Measurements from ENCODE around the gene MCOLN1. TPM values are rescaled to one million over a fixed set of nuclear protein-coding genes. Genes with fewer than 3 reads are reported as not detected.
"Not testable (repeated sequence)": the region's sequence is repeated elsewhere in the genome, so short reads cannot be mapped to it uniquely, and the experiment has no call there.

The MCOLN1 gene
- total RNA-seq, 1 donor from 2014 or later, result 5.4 TPM

DNA sequence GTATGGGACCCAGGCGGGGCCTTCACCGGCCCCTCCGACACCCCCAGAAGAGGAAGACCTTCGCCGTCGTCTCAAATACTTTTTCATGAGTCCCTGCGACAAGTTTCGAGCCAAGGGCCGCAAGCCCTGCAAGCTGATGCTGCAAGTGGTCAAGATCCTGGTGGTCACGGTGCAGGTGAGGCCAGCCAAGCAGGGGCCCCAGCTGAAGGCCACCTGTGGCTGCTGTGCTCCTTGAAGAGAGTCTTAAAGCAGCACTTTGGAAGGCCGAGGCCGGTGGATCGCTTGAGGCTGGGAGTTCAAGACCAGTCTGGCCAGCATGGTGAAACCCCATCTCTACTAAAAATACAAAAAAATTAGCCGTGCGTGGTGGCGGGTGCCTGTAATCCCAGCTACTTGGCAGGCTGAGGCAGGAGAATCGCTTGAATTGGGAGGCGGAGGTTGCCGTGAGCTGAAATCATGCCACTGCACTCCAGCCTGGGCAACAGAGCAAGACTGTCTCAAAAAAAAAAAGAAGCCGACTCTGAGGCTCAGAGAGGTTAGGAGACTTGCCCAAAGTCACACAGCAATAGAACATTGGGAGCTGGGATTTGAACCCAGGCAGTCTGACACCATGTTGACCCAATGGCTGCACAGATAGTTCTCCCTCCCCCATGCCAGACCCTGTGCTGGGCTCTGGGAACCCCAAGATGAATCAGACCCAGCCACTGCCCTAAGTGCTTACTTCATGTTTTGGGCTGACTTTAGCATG, 2.7 kb downstream of the MCOLN1 start:
- DNase-seq (ENCODE audit: low read depth in 2 of 2), result no peak

DNA sequence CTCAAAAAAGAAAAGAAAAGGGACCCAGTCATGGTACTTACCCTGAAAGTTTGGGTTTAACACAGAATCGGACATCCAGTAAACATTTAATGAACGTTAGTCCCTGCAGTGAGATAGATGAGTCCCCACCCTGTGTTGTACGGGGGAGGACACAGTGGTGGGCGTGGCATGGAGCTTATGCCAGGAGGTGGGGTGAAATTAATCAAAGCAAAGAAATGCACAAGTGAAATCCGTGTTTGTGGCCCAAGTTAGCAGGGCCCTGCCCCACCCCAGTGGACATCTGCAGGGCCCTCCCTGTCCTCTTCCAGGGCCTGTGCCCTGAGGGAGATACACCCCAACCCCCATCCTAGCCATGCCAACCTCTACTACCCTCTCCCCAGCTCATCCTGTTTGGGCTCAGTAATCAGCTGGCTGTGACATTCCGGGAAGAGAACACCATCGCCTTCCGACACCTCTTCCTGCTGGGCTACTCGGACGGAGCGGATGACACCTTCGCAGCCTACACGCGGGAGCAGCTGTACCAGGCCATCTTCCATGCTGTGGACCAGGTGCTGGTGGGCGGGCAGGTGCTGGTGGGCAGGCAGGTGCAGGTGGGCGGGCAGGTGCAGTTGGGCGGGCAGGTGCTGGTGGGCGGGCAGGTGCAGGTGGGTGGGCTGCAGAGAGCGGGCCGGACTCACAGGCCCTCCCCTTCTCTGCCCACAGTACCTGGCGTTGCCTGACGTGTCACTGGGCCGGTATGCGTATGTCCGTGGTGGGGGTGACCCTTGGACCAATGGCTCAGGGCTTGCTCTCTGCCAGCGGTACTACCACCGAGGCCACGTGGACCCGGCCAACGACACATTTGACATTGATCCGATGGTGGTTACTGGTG, 3.9 kb downstream of the MCOLN1 start:
- no peak for DNase-seq (ENCODE audit: low read depth in 2 of 2)

DNA sequence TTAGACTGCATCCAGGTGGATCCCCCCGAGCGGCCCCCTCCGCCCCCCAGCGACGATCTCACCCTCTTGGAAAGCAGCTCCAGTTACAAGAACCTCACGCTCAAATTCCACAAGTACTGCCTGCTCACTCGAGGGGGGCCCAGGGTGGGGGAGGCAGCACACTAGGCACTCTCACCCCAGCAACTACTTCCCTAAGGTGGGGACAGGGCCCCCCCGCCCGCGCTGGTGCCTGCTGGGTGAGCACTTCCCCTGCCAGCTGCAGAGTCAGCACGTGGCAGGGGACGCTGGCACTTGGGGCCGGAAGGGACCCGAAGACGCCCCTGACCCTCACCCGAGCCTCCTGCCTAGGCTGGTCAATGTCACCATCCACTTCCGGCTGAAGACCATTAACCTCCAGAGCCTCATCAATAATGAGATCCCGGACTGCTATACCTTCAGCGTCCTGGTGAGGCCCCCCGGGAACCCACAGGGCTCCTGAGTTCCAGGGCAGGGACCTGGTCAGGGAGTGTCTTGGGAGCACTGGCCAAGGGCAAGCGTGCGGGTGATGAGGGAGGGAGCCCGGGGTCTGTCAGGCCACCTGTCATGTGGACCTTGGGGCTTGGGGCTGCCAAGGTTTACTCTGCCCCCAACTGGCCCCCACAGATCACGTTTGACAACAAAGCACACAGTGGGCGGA, 5.2 kb downstream of the MCOLN1 start:
- DNase-seq (ENCODE audit: low read depth in 2 of 2), result no peak

DNA sequence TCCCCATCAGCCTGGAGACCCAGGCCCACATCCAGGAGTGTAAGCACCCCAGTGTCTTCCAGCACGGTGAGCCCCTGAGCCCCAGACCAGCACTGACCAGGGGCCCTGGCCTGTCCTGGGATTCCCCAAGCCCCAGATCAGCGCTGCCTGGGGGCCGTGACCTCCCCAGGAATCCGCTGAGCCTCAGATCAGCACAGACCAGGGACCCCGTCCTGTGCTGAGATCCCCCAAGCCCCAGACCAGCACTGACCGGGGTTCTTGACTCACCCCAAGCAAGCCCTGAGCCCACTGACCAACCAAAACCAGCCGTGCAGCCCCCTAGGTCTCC, 5.7 kb downstream of the MCOLN1 start:
- no peak for DNase-seq (ENCODE audit: low read depth in 2 of 2)

DNA sequence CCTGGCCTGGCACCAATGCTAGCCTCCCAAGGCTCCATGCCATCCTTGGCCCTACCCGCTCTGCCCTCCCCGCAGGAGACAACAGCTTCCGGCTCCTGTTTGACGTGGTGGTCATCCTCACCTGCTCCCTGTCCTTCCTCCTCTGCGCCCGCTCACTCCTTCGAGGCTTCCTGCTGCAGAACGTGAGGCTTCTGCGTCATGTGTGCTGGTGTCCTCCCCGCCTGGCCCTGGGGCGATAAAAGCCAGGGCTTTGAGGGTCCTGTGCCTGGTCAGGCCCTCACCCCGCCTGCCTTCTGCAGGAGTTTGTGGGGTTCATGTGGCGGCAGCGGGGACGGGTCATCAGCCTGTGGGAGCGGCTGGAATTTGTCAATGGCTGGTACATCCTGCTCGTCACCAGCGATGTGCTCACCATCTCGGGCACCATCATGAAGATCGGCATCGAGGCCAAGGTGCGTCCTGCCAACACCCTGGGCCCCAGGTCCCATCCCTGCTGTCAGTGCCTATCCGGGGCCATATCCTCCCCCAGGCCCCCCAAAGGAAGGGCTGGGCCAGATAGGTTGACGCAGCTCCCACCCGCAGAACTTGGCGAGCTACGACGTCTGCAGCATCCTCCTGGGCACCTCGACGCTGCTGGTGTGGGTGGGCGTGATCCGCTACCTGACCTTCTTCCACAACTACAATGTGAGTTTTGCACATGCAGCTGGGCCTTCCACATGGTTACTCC, 6.3 kb downstream of the MCOLN1 start:
- DNase-seq (ENCODE audit: low read depth in 2 of 2), result no peak

DNA sequence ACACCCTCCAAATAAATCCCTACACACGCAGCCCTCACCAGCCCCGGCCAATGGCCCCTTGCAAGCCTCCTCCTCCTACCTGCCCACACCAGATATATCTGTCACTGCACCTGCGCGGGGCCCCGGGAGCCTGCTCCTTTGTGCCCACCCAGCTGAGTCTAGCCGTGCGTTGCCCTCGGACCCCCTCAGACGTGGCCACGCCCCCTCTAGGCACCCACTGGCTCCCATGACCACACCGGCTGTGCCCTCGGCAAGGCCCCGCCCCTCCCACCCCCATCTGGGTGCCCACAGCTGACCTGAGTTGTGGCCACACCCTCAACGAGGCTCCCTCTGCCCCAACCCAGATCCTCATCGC, 6.8 kb downstream of the MCOLN1 start:
- no peak for DNase-seq (ENCODE audit: low read depth in 2 of 2)

DNA sequence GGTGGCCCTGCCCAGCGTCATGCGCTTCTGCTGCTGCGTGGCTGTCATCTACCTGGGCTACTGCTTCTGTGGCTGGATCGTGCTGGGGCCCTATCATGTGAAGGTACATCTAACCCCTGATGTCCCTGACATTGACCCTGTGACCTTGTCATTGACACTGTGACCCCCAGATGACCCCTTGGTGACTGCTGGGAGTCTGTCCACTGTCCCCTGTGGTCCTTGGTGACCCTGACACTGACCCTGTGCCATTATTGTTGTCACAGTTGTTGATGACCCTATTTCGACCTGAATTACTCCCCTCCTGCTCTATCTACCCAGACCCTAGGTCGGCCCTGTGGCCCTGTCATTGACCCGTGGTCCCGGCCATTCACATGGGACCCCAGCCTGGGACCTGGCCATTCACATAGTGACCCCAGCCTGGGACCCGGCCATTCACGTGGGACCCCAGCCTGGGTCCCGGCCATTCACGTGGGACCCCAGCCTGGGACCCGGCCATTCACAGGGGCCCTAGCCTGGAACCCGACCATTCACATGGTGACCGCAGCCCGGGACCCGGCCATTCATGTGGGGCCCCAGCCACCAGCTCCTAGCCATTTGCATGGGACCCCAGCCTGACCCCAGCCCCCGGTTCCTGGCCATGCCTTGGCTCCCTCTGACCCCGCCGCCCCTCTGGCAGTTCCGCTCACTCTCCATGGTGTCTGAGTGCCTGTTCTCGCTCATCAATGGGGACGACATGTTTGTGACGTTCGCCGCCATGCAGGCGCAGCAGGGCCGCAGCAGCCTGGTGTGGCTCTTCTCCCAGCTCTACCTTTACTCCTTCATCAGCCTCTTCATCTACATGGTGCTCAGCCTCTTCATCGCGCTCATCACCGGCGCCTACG, 7.4 kb downstream of the MCOLN1 start:
- no peak for DNase-seq (ENCODE audit: low read depth in 2 of 2)

DNA sequence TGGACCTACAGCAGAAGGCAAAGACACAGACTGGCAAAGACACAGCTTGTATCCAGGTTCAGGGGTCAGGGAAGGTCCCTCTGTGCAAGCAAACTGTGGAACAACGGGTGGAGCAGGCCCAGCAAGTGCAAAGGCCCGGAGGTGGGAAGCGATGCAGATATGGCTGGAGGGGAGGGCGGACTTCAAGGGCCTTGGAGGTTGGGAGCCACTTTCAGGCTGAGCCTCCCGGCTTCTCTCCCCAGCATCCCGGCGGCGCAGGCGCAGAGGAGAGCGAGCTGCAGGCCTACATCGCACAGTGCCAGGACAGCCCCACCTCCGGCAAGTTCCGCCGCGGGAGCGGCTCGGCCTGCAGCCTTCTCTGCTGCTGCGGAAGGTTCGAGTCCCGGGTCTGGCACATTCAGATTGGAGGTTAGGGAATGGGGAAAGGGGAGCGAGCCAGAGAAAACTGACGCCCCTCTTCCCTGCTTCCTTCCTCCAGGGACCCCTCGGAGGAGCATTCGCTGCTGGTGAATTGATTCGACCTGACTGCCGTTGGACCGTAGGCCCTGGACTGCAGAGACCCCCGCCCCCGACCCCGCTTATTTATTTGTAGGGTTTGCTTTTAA, 11.0 kb downstream of the MCOLN1 start:
- DNase-seq (ENCODE audit: low read depth in 2 of 2), result peak; percentile 58 to 79

DNA sequence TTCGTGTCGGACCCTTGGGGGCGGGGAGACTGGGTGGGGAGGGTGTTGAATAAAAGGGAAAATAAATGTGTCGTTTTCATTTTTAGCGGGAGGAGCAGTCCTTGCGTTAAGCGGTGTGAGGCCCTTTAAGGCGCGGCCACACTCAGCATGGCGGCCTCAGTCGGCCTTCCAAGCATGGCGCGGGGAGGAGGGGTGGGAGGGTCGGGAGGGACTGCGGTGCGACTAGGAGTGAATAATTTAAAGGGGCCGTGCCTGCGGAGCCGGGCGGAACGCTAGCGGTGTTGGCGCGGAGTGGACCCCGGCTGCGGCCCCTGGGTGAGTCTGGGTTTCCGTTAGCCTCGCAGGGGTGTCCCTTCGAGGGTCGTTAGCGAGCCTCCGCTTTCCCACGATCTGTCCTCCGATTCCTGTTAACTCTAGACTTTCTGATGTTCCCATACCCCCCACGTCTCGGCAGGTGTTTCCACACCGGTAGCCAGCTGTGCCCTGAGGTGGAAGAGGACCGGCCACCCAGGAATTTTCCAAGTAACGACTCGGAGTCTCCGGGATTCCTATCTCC, 11.6 kb downstream of the MCOLN1 start:
- peak; percentile 90 to 91 for DNase-seq (ENCODE audit: low read depth in 2 of 2)

DNA sequence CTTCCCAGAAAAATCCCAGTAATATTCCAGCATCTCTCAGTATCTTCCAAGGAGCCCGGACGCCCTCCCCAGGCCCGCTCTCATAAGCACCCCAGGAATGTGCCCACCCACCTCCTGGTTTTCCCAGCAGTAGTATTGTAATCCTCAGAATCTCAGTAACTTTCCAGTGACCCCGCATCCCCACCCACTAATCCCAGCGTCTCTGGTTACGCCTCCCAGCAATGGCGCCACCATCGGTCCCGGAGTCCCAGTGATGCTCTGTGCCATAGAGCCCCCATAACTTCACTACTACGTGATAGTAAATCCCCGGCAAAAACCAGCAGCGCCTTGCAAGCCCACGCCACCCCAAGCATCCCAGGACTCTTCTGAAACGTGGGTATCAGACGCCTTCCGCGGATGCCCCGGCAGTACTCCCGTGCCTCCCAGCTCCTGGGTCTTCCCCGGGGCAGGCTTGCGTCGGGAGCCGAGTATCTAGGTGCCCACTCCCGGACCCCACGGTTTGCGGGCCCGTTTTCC, 12.2 kb downstream of the MCOLN1 start:
- DNase-seq (ENCODE audit: low read depth in 2 of 2), result peak; percentile 84 to 86

DNA sequence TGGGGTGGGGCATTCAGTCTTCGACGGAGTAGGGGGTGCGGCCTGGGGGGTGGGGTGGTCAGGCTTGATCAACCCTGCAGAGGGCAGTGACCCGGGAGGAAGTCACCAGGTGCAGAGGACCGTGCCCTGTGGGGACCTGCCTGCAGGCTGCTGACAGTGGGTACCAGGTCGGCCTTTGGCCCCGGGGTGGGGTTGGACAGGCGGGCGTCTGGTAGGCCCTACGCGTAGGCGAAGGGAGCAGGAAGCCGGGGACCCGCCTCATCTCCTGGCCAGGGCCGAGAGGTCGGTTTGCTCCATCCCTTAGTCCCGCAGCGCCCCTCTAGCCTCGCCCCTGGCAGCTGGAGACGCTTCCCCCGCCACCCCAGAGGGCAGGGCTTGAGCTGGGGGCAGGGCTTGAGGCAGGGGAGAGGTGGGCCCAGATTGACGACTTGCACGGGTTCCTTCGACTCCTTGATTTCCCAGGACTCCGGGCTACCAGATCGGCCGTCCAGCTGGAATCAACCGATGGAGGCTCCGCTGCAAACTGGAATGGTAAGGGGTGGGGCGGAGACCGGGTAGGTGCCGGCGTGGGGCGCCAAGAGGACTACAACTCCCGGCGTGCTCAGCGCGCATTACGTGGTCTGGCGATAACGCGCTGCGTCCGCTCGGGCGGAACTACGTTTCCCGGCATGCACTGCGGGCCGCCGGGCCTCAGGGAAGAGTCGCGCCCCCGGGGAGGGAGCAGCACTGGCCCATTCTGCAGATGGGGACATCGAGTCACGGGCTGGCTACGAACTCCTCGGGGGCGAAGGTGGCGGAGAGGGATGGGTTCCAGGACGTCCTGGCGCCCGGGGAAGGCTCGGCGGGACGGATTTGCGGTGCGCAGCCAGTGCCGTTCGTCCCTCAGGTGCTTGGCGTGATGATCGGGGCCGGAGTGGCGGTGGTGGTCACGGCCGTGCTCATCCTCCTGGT, 12.9 kb downstream of the MCOLN1 start, which contains the start of gene PNPLA6:
Gene PNPLA6, plus strand, starts transcription at position 671 of the 951 bp plus-strand sequence. Its CDS starts 72 bp downstream, at position 743.
- peak; percentile 96 to 98 for DNase-seq (ENCODE audit: low read depth in 2 of 2)

DNA sequence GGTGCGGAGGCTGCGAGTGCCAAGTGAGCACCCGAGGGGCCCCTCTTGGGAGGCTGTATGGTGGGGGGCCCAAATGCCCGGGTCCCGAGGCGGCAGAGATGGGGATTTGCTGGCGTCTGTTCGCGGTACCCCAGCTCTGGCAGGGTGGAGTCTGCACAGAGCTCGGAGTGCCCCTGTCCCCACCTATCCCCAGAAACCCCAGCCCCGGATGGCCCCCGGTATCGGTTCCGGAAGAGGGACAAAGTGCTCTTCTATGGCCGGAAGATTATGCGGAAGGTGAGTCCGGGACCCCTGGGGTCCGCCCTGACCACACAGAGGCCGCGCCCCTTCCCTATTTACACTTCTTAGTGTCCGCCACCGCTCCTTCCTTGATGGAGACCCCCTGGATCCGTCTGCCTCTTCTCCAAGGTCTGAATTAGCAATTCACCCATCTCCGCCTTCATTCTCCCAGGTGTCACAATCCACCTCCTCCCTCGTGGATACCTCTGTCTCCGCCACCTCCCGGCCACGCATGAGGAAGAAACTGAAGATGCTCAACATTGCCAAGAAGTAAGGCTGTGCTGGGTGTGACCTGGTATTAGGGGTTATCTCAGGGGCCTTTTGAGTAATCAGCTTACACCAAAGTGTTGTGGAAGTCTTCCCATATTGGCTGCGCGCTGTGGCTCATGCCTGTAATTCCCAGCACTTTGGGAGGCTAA, 13.7 kb downstream of the MCOLN1 start:
- DNase-seq (ENCODE audit: low read depth in 2 of 2), result no peak

DNA sequence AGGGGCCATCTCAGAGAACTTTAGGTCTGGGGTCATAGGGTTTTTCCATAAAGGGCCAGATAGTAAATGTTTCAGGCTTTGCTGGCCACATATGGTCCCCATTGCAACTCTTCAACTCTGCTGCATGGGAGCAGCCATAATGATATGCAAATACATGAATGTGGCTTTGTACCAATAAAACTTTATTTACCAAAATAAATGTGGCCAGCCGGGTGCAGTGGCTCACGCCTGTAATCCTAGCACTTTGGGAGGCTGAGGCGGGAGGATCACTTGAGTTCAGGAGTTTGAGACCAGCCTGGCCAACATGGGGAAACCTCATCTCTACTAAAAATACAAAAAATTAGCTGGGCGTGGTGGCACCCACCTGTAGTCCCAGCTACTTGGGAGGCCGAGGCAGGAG, 16.6 kb downstream of the MCOLN1 start:
- not testable (repeated sequence) for DNase-seq (ENCODE audit: low read depth in 2 of 2)

DNA sequence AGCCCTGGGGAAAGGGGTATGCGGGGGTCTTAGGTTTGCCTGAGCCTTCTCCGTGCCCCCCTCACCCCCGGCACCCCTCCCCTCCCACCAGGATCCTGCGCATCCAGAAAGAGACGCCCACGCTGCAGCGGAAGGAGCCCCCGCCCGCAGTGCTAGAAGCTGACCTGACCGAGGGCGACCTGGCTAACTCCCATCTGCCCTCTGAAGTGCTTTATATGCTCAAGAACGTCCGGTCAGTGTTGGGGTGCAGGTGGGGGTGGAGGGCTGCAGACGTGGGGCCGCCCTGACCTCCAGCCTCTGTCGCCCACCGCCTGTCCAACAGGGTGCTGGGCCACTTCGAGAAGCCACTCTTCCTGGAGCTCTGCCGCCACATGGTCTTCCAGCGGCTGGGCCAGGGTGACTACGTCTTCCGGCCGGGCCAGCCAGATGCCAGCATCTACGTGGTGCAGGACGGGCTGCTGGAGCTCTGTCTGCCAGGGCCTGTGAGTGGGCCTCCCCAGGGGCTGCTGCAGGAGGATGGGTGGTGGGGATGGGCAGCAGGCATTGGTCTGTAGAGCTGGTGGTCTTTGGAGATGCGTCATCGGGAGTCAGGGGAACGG, 17.5 kb downstream of the MCOLN1 start:
- DNase-seq (ENCODE audit: low read depth in 2 of 2), result no peak

DNA sequence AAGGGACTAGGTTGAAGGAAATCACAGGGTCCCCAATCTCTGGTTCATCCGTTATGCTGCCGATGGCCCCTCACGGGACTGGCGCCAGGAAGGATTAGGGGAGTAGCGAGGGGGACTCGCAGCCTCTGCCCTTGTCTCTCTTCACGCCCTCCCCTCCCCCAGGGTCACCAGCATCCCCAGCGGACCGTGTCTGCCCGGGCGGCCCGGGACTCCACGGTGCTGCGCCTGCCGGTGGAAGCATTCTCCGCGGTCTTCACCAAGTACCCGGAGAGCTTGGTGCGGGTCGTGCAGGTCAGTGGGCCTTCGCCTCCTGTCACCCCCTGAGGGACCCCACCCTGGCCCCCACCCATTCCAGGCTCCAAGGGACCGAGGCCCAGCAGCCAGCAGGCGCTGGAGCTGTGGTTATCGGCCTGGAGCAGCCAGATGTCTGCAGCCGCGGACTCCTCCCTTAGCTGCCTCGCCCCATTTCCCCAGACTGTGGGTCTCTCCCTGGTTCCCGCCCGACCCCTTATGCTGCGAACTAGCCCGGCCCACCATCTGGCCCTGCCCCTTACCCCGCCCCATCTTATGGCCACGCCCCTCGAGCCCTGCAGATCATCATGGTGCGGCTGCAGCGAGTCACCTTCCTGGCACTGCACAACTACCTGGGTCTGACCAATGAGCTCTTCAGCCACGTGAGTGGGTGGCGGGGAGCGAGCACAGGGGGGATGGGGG, 18.5 kb downstream of the MCOLN1 start:
- DNase-seq (ENCODE audit: low read depth in 2 of 2), result peak; percentile 39 to 41

DNA sequence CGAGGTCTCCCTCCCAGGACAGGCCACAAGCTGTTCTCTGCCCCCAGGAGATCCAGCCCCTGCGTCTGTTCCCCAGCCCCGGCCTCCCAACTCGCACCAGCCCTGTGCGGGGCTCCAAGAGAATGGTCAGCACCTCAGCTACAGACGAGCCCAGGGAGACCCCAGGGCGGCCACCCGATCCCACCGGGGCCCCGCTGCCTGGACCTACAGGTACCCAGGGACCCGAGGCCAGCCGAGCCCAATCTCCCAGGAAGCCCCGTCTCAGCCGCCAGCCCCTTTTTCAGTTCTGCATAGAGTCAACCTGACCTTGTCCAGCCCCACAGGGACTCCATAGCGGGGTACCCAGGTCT, 19.0 kb downstream of the MCOLN1 start:
- no peak for DNase-seq (ENCODE audit: low read depth in 2 of 2)
